Sigmoid colon (tissue), 4 donors: ENCODE results near the gene NHEJ1.
A peak's percentile ranks its signal among the peaks of the same experiment; 100 is the strongest.

Experiments
- EP300 ChIP-seq, 4 donors: sonication (generic); formaldehyde crosslinking; IDR thresholded peaks; one replicate each; pipeline ENCODE4 v1.6.1; 2017; ENCODE audit warnings: antibody characterized with exemption in 4 of 4
- POLR2A ChIP-seq, 2 donors: fragments of 450-650 bp; IDR thresholded peaks; one replicate each; pipeline ENCODE4 v1.6.1; 2016; ENCODE audit warnings: antibody characterized with exemption in 2 of 2, mild to moderate bottlenecking in 2 of 2, moderate library complexity in 2 of 2
- POLR2AphosphoS5 ChIP-seq, 4 donors: sonication (generic); formaldehyde crosslinking; IDR thresholded peaks; one replicate each; pipeline ENCODE4 v1.6.1; 2017; ENCODE audit warnings: antibody characterized with exemption in 4 of 4
- TF ChIP-seq, protein P1 (sequence below), 4 experiments: fragments of 450-650 bp in 3 of 4; fragments of 200-600 bp in 1 of 4; IDR thresholded peaks; one replicate each; pipeline ENCODE4 v1.5.1; 2016 to 2019; ENCODE audit warnings: antibody characterized with exemption in 4 of 4, mild to moderate bottlenecking in 3 of 4, moderate library complexity in 2 of 4

DNA sequence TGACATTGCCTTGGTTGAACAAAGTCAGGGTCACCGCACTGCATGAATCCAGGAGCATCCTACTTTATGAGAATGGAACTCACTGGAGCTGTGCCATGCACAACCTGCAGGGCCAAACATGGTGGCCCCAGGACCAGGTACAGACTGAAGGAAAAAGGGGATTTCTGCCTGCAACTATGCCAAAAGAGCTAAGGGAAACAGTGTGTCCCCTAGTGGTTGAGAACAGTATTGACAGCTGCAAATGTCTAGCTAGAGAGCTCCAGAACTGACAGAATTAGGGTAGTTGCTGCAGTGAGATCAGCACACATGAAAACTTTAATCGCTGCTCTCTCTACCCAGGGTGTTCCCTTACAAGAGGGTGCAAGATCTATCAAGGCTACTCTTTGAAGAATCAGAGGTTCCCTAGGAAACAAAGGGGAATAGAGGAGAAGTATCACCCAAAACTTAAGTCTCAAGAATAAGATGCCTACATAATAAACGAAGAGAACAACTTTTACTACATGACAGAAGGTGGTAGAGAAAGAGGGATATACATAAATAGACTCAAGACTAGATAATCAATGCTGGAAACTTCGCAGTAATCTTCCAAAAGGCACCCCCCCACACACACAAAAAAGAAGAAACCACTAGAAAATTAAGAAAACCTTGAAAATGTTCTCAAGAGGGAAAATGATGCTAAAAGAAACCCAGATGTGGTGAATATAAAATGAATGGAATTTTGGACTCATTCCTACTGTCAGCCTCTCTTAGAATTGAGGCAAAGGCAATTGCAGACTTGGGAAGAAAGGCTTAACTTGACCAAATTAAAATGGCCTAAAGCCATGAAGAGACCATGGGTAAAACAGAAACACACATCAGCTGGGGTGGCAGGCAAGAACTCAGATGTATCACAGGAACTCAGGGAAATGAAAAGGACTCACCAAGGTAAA lies 56.2 kb downstream of the NHEJ1 start:
- TF ChIP-seq, protein P1, sequence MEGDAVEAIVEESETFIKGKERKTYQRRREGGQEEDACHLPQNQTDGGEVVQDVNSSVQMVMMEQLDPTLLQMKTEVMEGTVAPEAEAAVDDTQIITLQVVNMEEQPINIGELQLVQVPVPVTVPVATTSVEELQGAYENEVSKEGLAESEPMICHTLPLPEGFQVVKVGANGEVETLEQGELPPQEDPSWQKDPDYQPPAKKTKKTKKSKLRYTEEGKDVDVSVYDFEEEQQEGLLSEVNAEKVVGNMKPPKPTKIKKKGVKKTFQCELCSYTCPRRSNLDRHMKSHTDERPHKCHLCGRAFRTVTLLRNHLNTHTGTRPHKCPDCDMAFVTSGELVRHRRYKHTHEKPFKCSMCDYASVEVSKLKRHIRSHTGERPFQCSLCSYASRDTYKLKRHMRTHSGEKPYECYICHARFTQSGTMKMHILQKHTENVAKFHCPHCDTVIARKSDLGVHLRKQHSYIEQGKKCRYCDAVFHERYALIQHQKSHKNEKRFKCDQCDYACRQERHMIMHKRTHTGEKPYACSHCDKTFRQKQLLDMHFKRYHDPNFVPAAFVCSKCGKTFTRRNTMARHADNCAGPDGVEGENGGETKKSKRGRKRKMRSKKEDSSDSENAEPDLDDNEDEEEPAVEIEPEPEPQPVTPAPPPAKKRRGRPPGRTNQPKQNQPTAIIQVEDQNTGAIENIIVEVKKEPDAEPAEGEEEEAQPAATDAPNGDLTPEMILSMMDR (IDR thresholded peaks at IDR 0.05), result peak in 2 of 4 experiments; percentile 43 to 53
- TF ChIP-seq POLR2A (IDR thresholded peaks at IDR 0.05) (no peak), POLR2AphosphoS5 (IDR thresholded peaks at IDR 0.05) (no peak), EP300 (IDR thresholded peaks at IDR 0.05) (no peak)
